ENCODE data around the gene BHLHE41. TPM values are rescaled to one million over a fixed set of nuclear protein-coding genes. Genes with fewer than 3 reads are reported as not detected.
A peak's percentile ranks its signal among the peaks of the same experiment; 100 is the strongest.

Gene BHLHE41
- polyA plus RNA-seq, 1 donor from 2014 or later, result not detected

- Histone ChIP-seq H3K4me3 (ENCODE audit: low read length) (peak overlapping the region; percentile 70), H3K79me2 (replicated peaks; ENCODE audit: insufficient read depth, low read length) (no peaks in the 10 kb centered on the region), H2AFZ (ENCODE audit: low read depth, low read length) (no peak overlapping the region), H3K27me3 (ENCODE audit: insufficient read depth, low read depth, low read length) (peaks cover 86% of the 10 kb centered on the region), H3F3A (ENCODE audit: insufficient read depth, low read length, poor library complexity, severe bottlenecking) (peaks cover 3% of the 10 kb centered on the region), H3K9ac (ENCODE audit: low read length) (peak overlapping the region; percentile 26), H3K9me3 (ENCODE audit: low read length) (no peaks in the 10 kb centered on the region), H3K4me2 (ENCODE audit: low read length) (peak overlapping the region; percentile 56), H3K27ac (ENCODE audit: low read length) (no peak overlapping the region), H3K36me3 (ENCODE audit: insufficient read depth, low read length) (no peaks in the 10 kb centered on the region), H3K9me2 (ENCODE audit: insufficient read depth, low read length) (no peaks in the 10 kb centered on the region), H4K20me1 (ENCODE audit: insufficient read depth) (no peaks in the 10 kb centered on the region)
- peak; percentile 26 for TF ChIP-seq CTCF (IDR thresholded peaks at IDR 0.05; ENCODE audit: poor library complexity, severe bottlenecking)
- TF ChIP-seq EZH2 (IDR thresholded peaks at IDR 0.05; ENCODE audit: borderline replicate concordance, insufficient read depth, low read length, poor library complexity, severe bottlenecking), result peak; percentile 35
- TF ChIP-seq RAD21 (conservative IDR thresholded peaks at IDR 0.05), result no peak
Observed at GRCh38 chr12:26122681-26123481, 2.0 kb downstream of the BHLHE41 start.

GRCh38 chr12:26122061-26122680, 2.7 kb downstream of the BHLHE41 start:
- H4K20me1 ChIP-seq (ENCODE audit: insufficient read depth), result no peaks in the 10 kb centered on the region
- no peaks in the 10 kb centered on the region for H3K9me2 ChIP-seq (ENCODE audit: insufficient read depth, low read length)
- H3K27ac ChIP-seq (ENCODE audit: low read length), result no peak overlapping the region
- H3K4me3 ChIP-seq (ENCODE audit: low read length), result peak overlapping the region; percentile 70
- peak overlapping the region; percentile 42 for H3K9ac ChIP-seq (ENCODE audit: low read length)
- no peak for TF ChIP-seq REST (IDR thresholded peaks at IDR 0.05; ENCODE audit: borderline replicate concordance)
- TF ChIP-seq RAD21 (conservative IDR thresholded peaks at IDR 0.05), result peak; percentile 8
- H3K36me3 ChIP-seq (ENCODE audit: insufficient read depth, low read length), result no peaks in the 10 kb centered on the region
- H3F3A ChIP-seq (ENCODE audit: insufficient read depth, low read length, poor library complexity, severe bottlenecking), result peaks cover 3% of the 10 kb centered on the region
- H3K4me2 ChIP-seq (ENCODE audit: low read length), result no peak overlapping the region
- H3K27me3 ChIP-seq (ENCODE audit: insufficient read depth, low read depth, low read length), result peaks cover 86% of the 10 kb centered on the region
- H2AFZ ChIP-seq (ENCODE audit: low read depth, low read length), result no peak overlapping the region
- no peaks in the 10 kb centered on the region for H3K9me3 ChIP-seq (ENCODE audit: low read length)
- H3K79me2 ChIP-seq (replicated peaks; ENCODE audit: insufficient read depth, low read length), result no peaks in the 10 kb centered on the region

GRCh38 chr12:26121323-26122060, 3.3 kb downstream of the BHLHE41 start:
- Histone ChIP-seq H3K36me3 (ENCODE audit: insufficient read depth, low read length) (no peaks in the 10 kb centered on the region), H2AFZ (ENCODE audit: low read depth, low read length) (no peak overlapping the region), H3K27ac (ENCODE audit: low read length) (no peak overlapping the region)
- no peak for TF ChIP-seq SMC3 (conservative IDR thresholded peaks at IDR 0.05; ENCODE audit: poor library complexity)
- no peak for TF ChIP-seq MXI1 (conservative IDR thresholded peaks at IDR 0.05; ENCODE audit: poor library complexity, severe bottlenecking)
- TF ChIP-seq CTCF (IDR thresholded peaks at IDR 0.05; ENCODE audit: poor library complexity, severe bottlenecking), result no peak
- TF ChIP-seq POLR2AphosphoS5 (IDR thresholded peaks at IDR 0.05), result no peak
- TF ChIP-seq TAF1 (IDR thresholded peaks at IDR 0.05; ENCODE audit: low read depth), result no peak
- TF ChIP-seq REST (IDR thresholded peaks at IDR 0.05; ENCODE audit: borderline replicate concordance), result no peak

More at GRCh38 chr12:26121323-26122060, 3.3 kb downstream of the BHLHE41 start:
- Histone ChIP-seq H3K9ac (ENCODE audit: low read length) (peak overlapping the region; percentile 42), H3K4me3 (ENCODE audit: low read length) (peak overlapping the region; percentile 70), H3F3A (ENCODE audit: insufficient read depth, low read length, poor library complexity, severe bottlenecking) (peaks cover 3% of the 10 kb centered on the region), H4K20me1 (ENCODE audit: insufficient read depth) (no peaks in the 10 kb centered on the region), H3K4me2 (ENCODE audit: low read length) (no peak overlapping the region), H3K9me3 (ENCODE audit: low read length) (no peaks in the 10 kb centered on the region), H3K79me2 (replicated peaks; ENCODE audit: insufficient read depth, low read length) (no peaks in the 10 kb centered on the region), H3K27me3 (ENCODE audit: insufficient read depth, low read depth, low read length) (peaks cover 85% of the 10 kb centered on the region), H3K9me2 (ENCODE audit: insufficient read depth, low read length) (no peaks in the 10 kb centered on the region)

Measured in neural cell (in vitro differentiated cells).